NB4 (cell line): ENCODE data around the gene WFDC8.
"Not testable (repeated sequence)": the region's sequence is repeated elsewhere in the genome, so short reads cannot be mapped to it uniquely, and the experiment has no call there.

Experiments used
- CTCF ChIP-seq: IDR thresholded peaks from one replicate; pipeline ENCODE4 v1.5.1; 2012; ENCODE audit warnings: low read depth, low read length
- POLR2A ChIP-seq: IDR thresholded peaks from 2 replicates; pipeline ENCODE4 v1.6.1; 2011; ENCODE audit warnings: mild to moderate bottlenecking; ENCODE audit not compliant: insufficient read length; ENCODE audit errors: extremely low read depth

GRCh38 chr20:45584294-45584693 lies 5.2 kb upstream of the WFDC8 start:
- TF ChIP-seq CTCF, POLR2A: not testable (repeated sequence)
